Cardiac muscle cell (in vitro differentiated cells and primary cell): Measurements from ENCODE around the gene KCNH5. TPM values are rescaled to one million over a fixed set of nuclear protein-coding genes. Genes with fewer than 3 reads are reported as not detected.

ENCODE experiments used
- DNase-seq, 2 donors: peaks; one replicate each; pipeline versions ENCODE4 v3.0.0 to v3.0.0-alpha.2; 2010 to 2017; ENCODE audit warnings: low read depth in 1 of 2, low spot score in 1 of 2
- H3K27ac ChIP-seq: fragments of 200-600 bp; sonication (generic); 2 replicates; pipeline ENCODE4 v1.5.1; 2016
- H3K27me3 ChIP-seq: fragments of 200-600 bp; sonication (generic); 2 replicates; pipeline ENCODE4 v1.6.0; 2016; ENCODE audit warnings: control low read depth
- H3K36me3 ChIP-seq: fragments of 200-600 bp; sonication (generic); 2 replicates; pipeline ENCODE4 v1.5.1; 2016; ENCODE audit warnings: control low read depth
- H3K4me1 ChIP-seq: fragments of 200-600 bp; sonication (generic); 2 replicates; pipeline ENCODE4 v1.8.1; 2017; ENCODE audit warnings: low read depth, mild to moderate bottlenecking, mixed run types
- H3K4me3 ChIP-seq: fragments of 200-600 bp; sonication (generic); 2 replicates; pipeline ENCODE4 v1.5.1; 2016; ENCODE audit warnings: mild to moderate bottlenecking
- H3K9me3 ChIP-seq: fragments of 200-600 bp; sonication (generic); 2 replicates; pipeline ENCODE4 v1.5.1; 2017; ENCODE audit warnings: low read depth, mild to moderate bottlenecking, control low read depth
- CTCF ChIP-seq: IDR thresholded peaks from 2 replicates; pipeline ENCODE4 v1.5.1; 2012; ENCODE audit warnings: low read depth, mild to moderate bottlenecking, low read length
- polyA plus RNA-seq: library from polyadenylated mRNA; unstranded; fragments of >200 nt; fragmentation: Nextera tagmentation; extraction: Ambion mirVana; gene quantifications from 2 replicates; pipeline ENCODE4 v1.2.1, GENCODE V29; 2016
- total RNA-seq: library from RNA; depleted of rRNA; stranded (reverse); fragments of >200 nt; gene quantifications from 2 replicates; pipeline ENCODE4 v1.2.3, GENCODE V29; 2016

KCNH5 gene, protein sequence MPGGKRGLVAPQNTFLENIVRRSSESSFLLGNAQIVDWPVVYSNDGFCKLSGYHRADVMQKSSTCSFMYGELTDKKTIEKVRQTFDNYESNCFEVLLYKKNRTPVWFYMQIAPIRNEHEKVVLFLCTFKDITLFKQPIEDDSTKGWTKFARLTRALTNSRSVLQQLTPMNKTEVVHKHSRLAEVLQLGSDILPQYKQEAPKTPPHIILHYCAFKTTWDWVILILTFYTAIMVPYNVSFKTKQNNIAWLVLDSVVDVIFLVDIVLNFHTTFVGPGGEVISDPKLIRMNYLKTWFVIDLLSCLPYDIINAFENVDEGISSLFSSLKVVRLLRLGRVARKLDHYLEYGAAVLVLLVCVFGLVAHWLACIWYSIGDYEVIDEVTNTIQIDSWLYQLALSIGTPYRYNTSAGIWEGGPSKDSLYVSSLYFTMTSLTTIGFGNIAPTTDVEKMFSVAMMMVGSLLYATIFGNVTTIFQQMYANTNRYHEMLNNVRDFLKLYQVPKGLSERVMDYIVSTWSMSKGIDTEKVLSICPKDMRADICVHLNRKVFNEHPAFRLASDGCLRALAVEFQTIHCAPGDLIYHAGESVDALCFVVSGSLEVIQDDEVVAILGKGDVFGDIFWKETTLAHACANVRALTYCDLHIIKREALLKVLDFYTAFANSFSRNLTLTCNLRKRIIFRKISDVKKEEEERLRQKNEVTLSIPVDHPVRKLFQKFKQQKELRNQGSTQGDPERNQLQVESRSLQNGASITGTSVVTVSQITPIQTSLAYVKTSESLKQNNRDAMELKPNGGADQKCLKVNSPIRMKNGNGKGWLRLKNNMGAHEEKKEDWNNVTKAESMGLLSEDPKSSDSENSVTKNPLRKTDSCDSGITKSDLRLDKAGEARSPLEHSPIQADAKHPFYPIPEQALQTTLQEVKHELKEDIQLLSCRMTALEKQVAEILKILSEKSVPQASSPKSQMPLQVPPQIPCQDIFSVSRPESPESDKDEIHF
- 0.04 and 0.06 TPM in 2 replicates for total RNA-seq
- 0.46 TPM in 1 of 2 replicates, not detected in the other for polyA plus RNA-seq

DNA sequence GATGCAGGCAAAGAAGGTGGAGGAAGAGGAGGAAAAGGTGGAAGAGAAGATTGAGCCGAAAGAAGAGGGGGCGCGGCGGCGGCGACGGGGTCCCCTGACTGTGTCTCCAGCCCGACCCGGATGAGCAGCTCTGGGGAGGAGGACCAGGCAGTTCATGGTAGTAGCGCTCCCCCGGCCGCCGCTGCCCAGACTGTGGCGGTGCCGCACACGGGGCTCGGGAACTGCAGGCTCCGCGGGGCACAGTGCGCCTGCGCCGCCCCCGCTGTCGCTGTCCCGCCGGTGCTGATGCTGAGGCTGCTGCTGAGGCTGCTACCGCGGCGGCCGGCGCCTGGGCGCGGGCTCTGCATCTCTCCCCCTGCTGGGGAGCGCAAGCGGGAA, at the start of gene KCNH5:
Gene KCNH5, minus strand, starts transcription at position 225 of the 378 bp plus-strand sequence. CDS start 272 bp downstream, outside the sequence.
- Histone ChIP-seq H3K4me1 (no peaks in the 10 kb centered on the region), H3K4me3 (peak within 1 kb of the TSS; percentile 27), H3K27me3 (peaks cover 72% of the 10 kb centered on the region), H3K36me3 (no peaks in the 10 kb centered on the region), H3K9me3 (no peaks in the 10 kb centered on the region), H3K27ac (no peak within 1 kb of the TSS)
- no peak for TF ChIP-seq CTCF
- peak; percentile 43 to 90 for DNase-seq

GRCh38 chr14:63091394-63091996, 46.2 kb upstream of the KCNH5 start:
- no peak overlapping the region for H3K27ac ChIP-seq
- no peak overlapping the region for H3K4me3 ChIP-seq
- no peaks in the 10 kb centered on the region for H3K36me3 ChIP-seq
- no peaks in the 10 kb centered on the region for H3K27me3 ChIP-seq
- H3K4me1 ChIP-seq = no peaks in the 10 kb centered on the region
- DNase-seq = no peak
- H3K9me3 ChIP-seq = no peaks in the 10 kb centered on the region
- no peak for TF ChIP-seq CTCF

- Histone ChIP-seq H3K27ac (no peak overlapping the region), H3K4me1 (no peaks in the 10 kb centered on the region), H3K9me3 (no peaks in the 10 kb centered on the region), H3K27me3 (no peaks in the 10 kb centered on the region), H3K4me3 (no peak overlapping the region), H3K36me3 (no peaks in the 10 kb centered on the region)
- no peak for TF ChIP-seq CTCF
- DNase-seq = no peak
Observed at GRCh38 chr14:63088865-63089264, 43.6 kb upstream of the KCNH5 start.

DNA sequence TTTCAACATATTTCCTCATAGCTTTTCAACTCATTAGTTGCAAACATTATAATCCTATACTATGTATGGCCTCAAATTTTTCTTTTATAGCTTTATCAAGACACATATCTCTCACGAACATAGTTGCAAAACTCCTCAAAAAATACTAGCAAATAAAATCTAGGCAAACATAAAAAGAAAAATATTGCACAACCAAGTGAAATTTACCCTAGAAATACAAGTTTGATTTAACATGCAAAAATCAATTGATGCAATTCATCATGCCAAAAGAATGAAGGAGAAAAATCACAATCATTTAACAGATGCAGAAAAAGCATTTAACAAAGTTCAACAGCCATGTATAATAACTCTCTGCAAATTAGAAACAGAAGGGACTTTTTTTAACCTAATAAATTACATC, 33.3 kb upstream of the KCNH5 start:
- no peaks in the 10 kb centered on the region for H3K27me3 ChIP-seq
- no peaks in the 10 kb centered on the region for H3K9me3 ChIP-seq
- H3K36me3 ChIP-seq = no peaks in the 10 kb centered on the region
- no peak for DNase-seq
- TF ChIP-seq CTCF = no peak
- no peak overlapping the region for H3K4me3 ChIP-seq
- no peak overlapping the region for H3K27ac ChIP-seq
- H3K4me1 ChIP-seq = no peaks in the 10 kb centered on the region

DNA sequence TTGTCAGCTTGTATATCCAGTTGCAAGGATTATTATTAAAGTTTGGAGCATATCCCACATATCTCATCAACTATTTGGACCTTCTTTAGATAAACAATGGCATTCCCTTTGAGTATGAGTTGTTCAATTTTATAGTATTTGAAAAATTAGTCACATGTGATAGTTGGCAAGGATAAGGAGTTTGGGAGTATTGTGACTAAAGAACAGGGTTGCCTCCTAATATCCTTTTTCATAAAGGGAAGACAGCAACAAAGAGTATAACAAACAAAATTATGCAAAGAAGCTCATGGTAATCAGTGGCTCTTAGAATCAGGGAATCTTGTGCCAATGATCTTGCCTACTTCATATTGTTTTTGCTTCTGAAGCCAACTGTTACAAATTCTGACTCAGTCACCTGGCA, 31.2 kb upstream of the KCNH5 start:
- Histone ChIP-seq H3K4me1 (no peaks in the 10 kb centered on the region), H3K4me3 (no peak overlapping the region), H3K36me3 (no peaks in the 10 kb centered on the region), H3K27me3 (no peaks in the 10 kb centered on the region), H3K27ac (no peak overlapping the region), H3K9me3 (no peaks in the 10 kb centered on the region)
- no peak for DNase-seq
- TF ChIP-seq CTCF = no peak
